ENCODE data around the gene RPS19BP1.

RPS19BP1 gene

GRCh38 chr22:39498368-39498767 lies 34.2 kb downstream of the RPS19BP1 start:
- no peak overlapping the region for H3K4me3 ChIP-seq (ENCODE audit: low read depth, low read length)
- TF ChIP-seq, protein P1, sequence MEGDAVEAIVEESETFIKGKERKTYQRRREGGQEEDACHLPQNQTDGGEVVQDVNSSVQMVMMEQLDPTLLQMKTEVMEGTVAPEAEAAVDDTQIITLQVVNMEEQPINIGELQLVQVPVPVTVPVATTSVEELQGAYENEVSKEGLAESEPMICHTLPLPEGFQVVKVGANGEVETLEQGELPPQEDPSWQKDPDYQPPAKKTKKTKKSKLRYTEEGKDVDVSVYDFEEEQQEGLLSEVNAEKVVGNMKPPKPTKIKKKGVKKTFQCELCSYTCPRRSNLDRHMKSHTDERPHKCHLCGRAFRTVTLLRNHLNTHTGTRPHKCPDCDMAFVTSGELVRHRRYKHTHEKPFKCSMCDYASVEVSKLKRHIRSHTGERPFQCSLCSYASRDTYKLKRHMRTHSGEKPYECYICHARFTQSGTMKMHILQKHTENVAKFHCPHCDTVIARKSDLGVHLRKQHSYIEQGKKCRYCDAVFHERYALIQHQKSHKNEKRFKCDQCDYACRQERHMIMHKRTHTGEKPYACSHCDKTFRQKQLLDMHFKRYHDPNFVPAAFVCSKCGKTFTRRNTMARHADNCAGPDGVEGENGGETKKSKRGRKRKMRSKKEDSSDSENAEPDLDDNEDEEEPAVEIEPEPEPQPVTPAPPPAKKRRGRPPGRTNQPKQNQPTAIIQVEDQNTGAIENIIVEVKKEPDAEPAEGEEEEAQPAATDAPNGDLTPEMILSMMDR (IDR thresholded peaks at IDR 0.05; ENCODE audit: control insufficient read depth, extremely low read depth, insufficient read depth): no peak
- DNase-seq (ENCODE audit: low read depth): peak; percentile 51

DNA sequence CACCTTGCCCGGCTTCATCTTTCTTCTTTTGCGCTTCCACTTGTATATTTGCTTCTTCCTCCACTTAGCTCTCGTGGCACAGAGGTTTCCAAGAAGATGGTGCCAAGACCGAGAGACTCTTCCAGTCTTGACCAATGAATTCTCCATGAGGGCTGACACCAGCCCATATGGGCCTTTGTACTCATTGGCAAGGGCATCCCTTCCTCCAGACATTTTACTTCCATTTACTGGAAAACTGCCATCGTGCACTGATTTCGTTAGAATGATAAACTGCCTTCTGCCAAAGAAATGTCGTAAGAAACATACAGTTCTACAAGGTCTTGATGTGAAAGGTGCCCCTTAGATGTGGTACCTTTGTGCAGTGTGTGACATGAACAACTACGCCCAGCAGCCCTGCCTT lies 35.1 kb downstream of the RPS19BP1 start:
- TF ChIP-seq, protein P1 (IDR thresholded peaks at IDR 0.05; ENCODE audit: control insufficient read depth, extremely low read depth, insufficient read depth): no peak
- H3K4me3 ChIP-seq (ENCODE audit: low read depth, low read length): no peak overlapping the region
- no peak for DNase-seq (ENCODE audit: low read depth)

GRCh38 chr22:39496131-39496838 lies 36.3 kb downstream of the RPS19BP1 start:
- DNase-seq (ENCODE audit: low read depth): no peak
- no peak overlapping the region for H3K4me3 ChIP-seq (ENCODE audit: low read depth, low read length)
- TF ChIP-seq, protein P1 (IDR thresholded peaks at IDR 0.05; ENCODE audit: control insufficient read depth, extremely low read depth, insufficient read depth): 0 out of 2 replicates have a peak, but pooled peaks have one; percentile 4

DNA sequence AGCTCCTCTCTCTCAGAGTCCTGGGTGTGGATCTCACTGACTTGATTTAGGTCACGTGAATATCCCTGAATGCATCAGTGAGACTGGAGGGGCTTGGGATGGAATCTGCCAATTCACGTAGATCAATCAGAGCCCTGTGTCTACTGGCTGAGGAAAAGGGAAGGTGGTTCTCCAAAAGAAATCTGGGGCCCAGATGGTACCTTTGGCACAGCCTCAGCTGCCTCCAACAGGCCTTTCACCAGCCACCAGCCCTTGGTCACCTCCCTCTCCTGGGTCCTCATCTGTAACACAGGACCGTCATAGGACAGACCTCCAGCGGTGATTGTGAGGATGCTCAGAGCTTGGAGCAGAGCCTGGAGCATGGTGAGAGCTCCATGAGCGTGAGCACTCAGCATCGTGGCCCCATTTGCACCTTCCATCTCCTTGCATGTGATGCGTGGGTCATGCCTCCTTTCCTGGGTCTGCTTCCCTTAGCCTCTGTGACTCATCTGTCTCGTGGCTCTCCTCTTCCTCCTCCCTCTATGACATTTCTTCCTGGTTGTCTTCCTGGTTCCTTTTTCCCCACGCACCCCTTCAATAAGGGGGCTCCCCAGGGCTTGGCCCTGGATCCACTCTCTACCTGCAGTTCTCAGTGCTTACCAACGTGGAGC lies 38.0 kb downstream of the RPS19BP1 start:
- no peak overlapping the region for H3K4me3 ChIP-seq (ENCODE audit: low read depth, low read length)
- DNase-seq (ENCODE audit: low read depth): no peak
- TF ChIP-seq, protein P1 (IDR thresholded peaks at IDR 0.05; ENCODE audit: control insufficient read depth, extremely low read depth, insufficient read depth): no peak

- H3K4me3 ChIP-seq (ENCODE audit: low read depth, low read length): no peak overlapping the region
- DNase-seq (ENCODE audit: low read depth): no peak
- TF ChIP-seq, protein P1 (IDR thresholded peaks at IDR 0.05; ENCODE audit: control insufficient read depth, extremely low read depth, insufficient read depth): no peak
These were observed 38.8 kb downstream of the RPS19BP1 start for GRCh38 chr22:39493759-39494158.

DNA sequence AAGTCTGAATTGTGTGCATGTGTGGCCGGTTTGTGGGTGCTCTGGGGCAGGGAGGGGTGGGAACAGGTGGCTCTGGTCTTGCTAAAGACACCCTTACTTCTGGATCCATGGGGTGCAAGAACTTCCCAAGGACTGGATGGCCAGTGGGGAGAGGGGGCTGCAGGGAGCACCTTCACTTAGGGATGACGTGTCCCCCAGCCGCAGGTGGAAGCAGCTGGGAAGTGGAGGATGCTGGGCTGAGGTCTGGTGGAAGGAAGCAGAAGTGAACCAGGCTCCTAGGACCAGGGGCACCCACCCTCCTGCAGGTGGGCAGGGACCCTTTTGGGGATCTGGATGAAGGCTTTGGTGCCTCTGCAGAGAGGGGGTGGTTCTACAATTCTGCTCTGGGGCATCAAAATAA lies 40.4 kb downstream of the RPS19BP1 start:
- no peak overlapping the region for H3K4me3 ChIP-seq (ENCODE audit: low read depth, low read length)
- TF ChIP-seq, protein P1 (IDR thresholded peaks at IDR 0.05; ENCODE audit: control insufficient read depth, extremely low read depth, insufficient read depth): no peak
- no peak for DNase-seq (ENCODE audit: low read depth)

Data from LNCaP clone FGC (cell line).